K562 (cell line): ENCODE results near the gene TARBP2. TPM values are rescaled to one million over a fixed set of nuclear protein-coding genes. Genes with fewer than 3 reads are reported as not detected.

ENCODE experiments used
- ETV1 ChIP-seq: fragments of 450-650 bp; conservative IDR thresholded peaks from 2 replicates; pipeline ENCODE4 v1.6.1; 2016; ENCODE audit warnings: missing genetic modification characterization, control low read depth, low read depth, missing compliant biosample characterization
- FOXJ3 ChIP-seq: sonication (generic); formaldehyde crosslinking; IDR thresholded peaks from 2 replicates; pipeline ENCODE4 v1.4.0; 2020; ENCODE audit warnings: mild to moderate bottlenecking, missing genetic modification reagents
- GABPA ChIP-seq: fragments of 200-800 bp; sonication (Bioruptor generic); conservative IDR thresholded peaks from 2 replicates; pipeline ENCODE4 v1.6.1; 2016; ENCODE audit warnings: low read depth, missing genetic modification characterization, missing compliant biosample characterization
- MAZ ChIP-seq, 2 experiments: fragments of 450-650 bp in 1 of 2; sonication (generic) in 1 of 2; formaldehyde crosslinking; IDR thresholded peaks in 1 of 2; conservative IDR thresholded peaks in 1 of 2; 2 replicates each; pipeline versions ENCODE4 v1.4.0 to v1.5.0; 2020; ENCODE audit warnings: mild to moderate bottlenecking in 1 of 2, missing genetic modification reagents in 1 of 2
- NR2C1 ChIP-seq, 2 experiments: fragments of 450-650 bp; IDR thresholded peaks; 2 replicates each; pipeline ENCODE4 v1.6.1; 2017; ENCODE audit warnings: mild to moderate bottlenecking in 2 of 2, antibody characterized with exemption in 1 of 2, inconsistent platforms in 1 of 2, missing compliant biosample characterization in 1 of 2, missing genetic modification characterization in 1 of 2
- NR2F6 ChIP-seq: fragments of 450-650 bp; formaldehyde crosslinking; IDR thresholded peaks from 2 replicates; pipeline ENCODE4 v1.4.0; 2020; ENCODE audit warnings: mild to moderate bottlenecking
- RAD51 ChIP-seq: fragments of 450-650 bp; IDR thresholded peaks from 2 replicates; pipeline ENCODE4 v1.7.1; 2016; ENCODE audit warnings: low read depth, mild to moderate bottlenecking, borderline replicate concordance
- RNF2 ChIP-seq: sonication (generic); IDR thresholded peaks from 2 replicates; pipeline ENCODE4 v1.6.1; 2016
- TCF7 ChIP-seq: sonication (generic); IDR thresholded peaks from 2 replicates; pipeline ENCODE4 v1.6.1; 2016; ENCODE audit warnings: antibody characterized with exemption, borderline replicate concordance
- ZBTB7A ChIP-seq: IDR thresholded peaks from 2 replicates; pipeline ENCODE4 v1.6.1; 2011; ENCODE audit warnings: low read depth, mild to moderate bottlenecking, low read length, moderate library complexity, borderline replicate concordance; ENCODE audit not compliant: control insufficient read depth
- ZNF165 ChIP-seq: fragments of 250-450 bp; sonication (Bioruptor Pico); IDR thresholded peaks from 2 replicates; pipeline ENCODE4 v1.4.0; 2020; ENCODE audit warnings: borderline replicate concordance
- ZNF263 ChIP-seq: sonication (generic); formaldehyde crosslinking; IDR thresholded peaks from 2 replicates; pipeline ENCODE4 v1.8.0; 2022; ENCODE audit warnings: mild to moderate bottlenecking, missing genetic modification reagents, borderline replicate concordance
- ZNF444 ChIP-seq: fragments of 250-450 bp; sonication (Bioruptor Pico); IDR thresholded peaks from 2 replicates; pipeline ENCODE4 v1.4.0; 2020; ENCODE audit warnings: mild to moderate bottlenecking, moderate library complexity
- ZNF696 ChIP-seq: fragments of 250-450 bp; sonication (Bioruptor Pico); conservative IDR thresholded peaks from 2 replicates; pipeline ENCODE4 v1.4.0; 2020; ENCODE audit warnings: mild to moderate bottlenecking, moderate library complexity
- ZNF707 ChIP-seq: fragments of 250-450 bp; sonication (Bioruptor Pico); conservative IDR thresholded peaks from 2 replicates; pipeline ENCODE4 v1.8.0; 2022; ENCODE audit warnings: inconsistent platforms, mild to moderate bottlenecking, moderate library complexity
- polyA plus RNA-seq, 8 experiments: library from polyadenylated mRNA; depleted of rRNA in 4 of 8; stranded (reverse) in 5 of 8; unstranded in 3 of 8; fragments of >200 nt; fragmentation: Nextera tagmentation in 2 of 8; fragmentation: Illumina TruSeq in 1 of 8; extraction: Ambion mirVana in 2 of 8; extraction: Trizol in 1 of 8; gene quantifications; 2 replicates each; pipeline versions ENCODE4 v1.2.1 to v1.2.3, GENCODE V29; 2011 to 2014; ENCODE audit warnings: inconsistent platforms in 1 of 8, missing spikeins in 1 of 8
- total RNA-seq, 7 experiments: library from RNA; depleted of rRNA in 6 of 7; stranded (reverse); fragments of >200 nt in 6 of 7; fragmentation: Illumina TruSeq in 2 of 7; extraction: Trizol in 2 of 7; gene quantifications; 2 replicates each; pipeline versions ENCODE4 v1.2.1 to v1.2.3, GENCODE V29; 2011 to 2021; ENCODE audit warnings: low replicate concordance in 1 of 7
- TF ChIP-seq, protein P1 (sequence below): fragments of 450-650 bp; formaldehyde crosslinking; IDR thresholded peaks from 2 replicates; pipeline ENCODE4 v1.4.0; 2020; ENCODE audit warnings: mild to moderate bottlenecking, moderate library complexity
- TF ChIP-seq, protein P2 (sequence below): fragments of 450-650 bp; formaldehyde crosslinking; IDR thresholded peaks from 2 replicates; pipeline ENCODE4 v1.4.0; 2022; ENCODE audit warnings: missing genetic modification characterization
- TF ChIP-seq, protein P3 (sequence below): fragments of 200-800 bp; sonication (Bioruptor generic); IDR thresholded peaks from 2 replicates; pipeline ENCODE4 v1.6.1; 2017; ENCODE audit warnings: missing genetic modification characterization, missing compliant biosample characterization
- TF ChIP-seq, protein P4 (sequence below), 2 experiments: IDR thresholded peaks; 2 replicates each; pipeline ENCODE4 v1.6.1; 2011; ENCODE audit warnings: borderline replicate concordance in 1 of 2, control low read depth in 1 of 2, low read depth in 1 of 2, low read length in 1 of 2, mild to moderate bottlenecking in 1 of 2, mixed read lengths in 1 of 2, moderate library complexity in 1 of 2; ENCODE audit not compliant: insufficient read depth in 1 of 2, insufficient read length in 1 of 2, poor library complexity in 1 of 2, severe bottlenecking in 1 of 2; ENCODE audit errors: extremely low read depth in 1 of 2
- TF ChIP-seq, protein P5 (sequence below): sonication (generic); formaldehyde crosslinking; IDR thresholded peaks from 2 replicates; pipeline ENCODE4 v1.9.0; 2022; ENCODE audit warnings: mild to moderate bottlenecking, missing genetic modification reagents

Gene TARBP2
- total and polyA plus RNA-seq, 9 of the 15 experiments (the other 6 are each of a cell fraction or from before 2014, with no cell fraction given) = 5.6 to 69.0 (median 44.6) TPM

DNA sequence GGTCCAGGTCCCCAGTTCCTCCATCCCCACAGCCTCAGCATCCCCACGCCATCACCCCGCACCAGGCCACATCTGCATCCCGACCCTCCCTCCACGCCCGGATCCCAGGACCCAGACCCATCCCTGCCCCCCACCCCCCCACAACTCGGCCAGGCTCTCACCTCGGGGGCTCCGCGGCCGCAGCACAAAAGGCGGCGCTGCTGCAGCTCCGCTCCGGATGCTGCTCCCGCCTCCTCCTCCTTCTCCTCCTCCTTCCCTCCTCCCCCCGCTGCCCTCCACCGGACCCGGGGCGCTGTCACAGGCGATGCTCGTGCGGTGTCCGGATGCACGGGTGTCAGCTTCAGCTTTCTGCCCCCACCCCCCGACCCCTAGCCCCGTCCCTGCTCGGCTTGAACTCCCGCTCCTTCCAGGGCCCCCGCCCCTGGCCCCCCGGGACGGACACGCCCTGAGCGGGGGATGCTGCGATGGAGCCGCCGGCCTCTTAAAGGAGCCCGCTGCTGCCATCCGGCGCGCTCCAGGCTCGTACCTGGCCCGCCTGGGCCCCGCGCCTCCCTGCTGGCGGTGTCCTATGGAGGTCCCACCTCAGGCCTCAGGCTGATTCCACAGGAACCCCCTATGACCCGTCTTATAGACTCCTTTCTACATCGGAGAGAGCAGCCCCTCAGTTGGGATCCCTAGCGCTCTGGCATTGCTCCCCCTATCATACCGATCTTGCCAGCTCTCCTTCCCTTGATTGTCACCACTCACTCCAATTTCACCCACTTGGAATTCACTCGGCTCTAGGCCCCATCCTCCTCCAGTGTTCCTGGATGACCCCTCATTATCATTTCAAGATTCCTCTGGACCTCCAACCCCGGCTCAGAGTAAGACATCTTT is 1.6 kb upstream of the TARBP2 start, which contains the start of gene MAP3K12 (continued):
- no peak for TF ChIP-seq TCF7
- TF ChIP-seq ZNF165 (CRISPR knock-in tag) = no peak
- TF ChIP-seq RAD51 = no peak
- TF ChIP-seq, protein P1, sequence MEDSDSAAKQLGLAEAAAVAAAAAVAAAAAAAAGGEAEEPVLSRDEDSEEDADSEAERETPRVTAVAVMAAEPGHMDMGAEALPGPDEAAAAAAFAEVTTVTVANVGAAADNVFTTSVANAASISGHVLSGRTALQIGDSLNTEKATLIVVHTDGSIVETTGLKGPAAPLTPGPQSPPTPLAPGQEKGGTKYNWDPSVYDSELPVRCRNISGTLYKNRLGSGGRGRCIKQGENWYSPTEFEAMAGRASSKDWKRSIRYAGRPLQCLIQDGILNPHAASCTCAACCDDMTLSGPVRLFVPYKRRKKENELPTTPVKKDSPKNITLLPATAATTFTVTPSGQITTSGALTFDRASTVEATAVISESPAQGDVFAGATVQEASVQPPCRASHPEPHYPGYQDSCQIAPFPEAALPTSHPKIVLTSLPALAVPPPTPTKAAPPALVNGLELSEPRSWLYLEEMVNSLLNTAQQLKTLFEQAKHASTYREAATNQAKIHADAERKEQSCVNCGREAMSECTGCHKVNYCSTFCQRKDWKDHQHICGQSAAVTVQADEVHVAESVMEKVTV (CRISPR knock-in tag) = no peak
- TF ChIP-seq, protein P2, sequence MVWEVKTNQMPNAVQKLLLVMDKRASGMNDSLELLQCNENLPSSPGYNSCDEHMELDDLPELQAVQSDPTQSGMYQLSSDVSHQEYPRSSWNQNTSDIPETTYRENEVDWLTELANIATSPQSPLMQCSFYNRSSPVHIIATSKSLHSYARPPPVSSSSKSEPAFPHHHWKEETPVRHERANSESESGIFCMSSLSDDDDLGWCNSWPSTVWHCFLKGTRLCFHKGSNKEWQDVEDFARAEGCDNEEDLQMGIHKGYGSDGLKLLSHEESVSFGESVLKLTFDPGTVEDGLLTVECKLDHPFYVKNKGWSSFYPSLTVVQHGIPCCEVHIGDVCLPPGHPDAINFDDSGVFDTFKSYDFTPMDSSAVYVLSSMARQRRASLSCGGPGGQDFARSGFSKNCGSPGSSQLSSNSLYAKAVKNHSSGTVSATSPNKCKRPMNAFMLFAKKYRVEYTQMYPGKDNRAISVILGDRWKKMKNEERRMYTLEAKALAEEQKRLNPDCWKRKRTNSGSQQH (CRISPR knock-in tag) = no peak
- TF ChIP-seq, protein P3, sequence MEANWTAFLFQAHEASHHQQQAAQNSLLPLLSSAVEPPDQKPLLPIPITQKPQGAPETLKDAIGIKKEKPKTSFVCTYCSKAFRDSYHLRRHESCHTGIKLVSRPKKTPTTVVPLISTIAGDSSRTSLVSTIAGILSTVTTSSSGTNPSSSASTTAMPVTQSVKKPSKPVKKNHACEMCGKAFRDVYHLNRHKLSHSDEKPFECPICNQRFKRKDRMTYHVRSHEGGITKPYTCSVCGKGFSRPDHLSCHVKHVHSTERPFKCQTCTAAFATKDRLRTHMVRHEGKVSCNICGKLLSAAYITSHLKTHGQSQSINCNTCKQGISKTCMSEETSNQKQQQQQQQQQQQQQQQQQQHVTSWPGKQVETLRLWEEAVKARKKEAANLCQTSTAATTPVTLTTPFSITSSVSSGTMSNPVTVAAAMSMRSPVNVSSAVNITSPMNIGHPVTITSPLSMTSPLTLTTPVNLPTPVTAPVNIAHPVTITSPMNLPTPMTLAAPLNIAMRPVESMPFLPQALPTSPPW (CRISPR knock-in tag) = peak; percentile 93
- no peak for TF ChIP-seq NR2F6 (CRISPR knock-in tag)
- TF ChIP-seq, protein P4, sequence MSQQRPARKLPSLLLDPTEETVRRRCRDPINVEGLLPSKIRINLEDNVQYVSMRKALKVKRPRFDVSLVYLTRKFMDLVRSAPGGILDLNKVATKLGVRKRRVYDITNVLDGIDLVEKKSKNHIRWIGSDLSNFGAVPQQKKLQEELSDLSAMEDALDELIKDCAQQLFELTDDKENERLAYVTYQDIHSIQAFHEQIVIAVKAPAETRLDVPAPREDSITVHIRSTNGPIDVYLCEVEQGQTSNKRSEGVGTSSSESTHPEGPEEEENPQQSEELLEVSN (IDR thresholded peaks at IDR 0.05; ENCODE audit: borderline replicate concordance in 1 of 2, extremely low read depth in 1 of 2, insufficient read depth in 1 of 2, insufficient read length in 1 of 2, low read depth in 1 of 2, low read length in 1 of 2, poor library complexity in 1 of 2, severe bottlenecking in 1 of 2) = peak in 1 of 2 experiments; percentile 21
- peak; percentile 93 for TF ChIP-seq ZNF263 (CRISPR knock-in tag)
- TF ChIP-seq FOXJ3 (CRISPR knock-in tag) = no peak
- no peak for TF ChIP-seq GABPA (tag)
- peak; percentile 49 for TF ChIP-seq ETV1 (tag)
- TF ChIP-seq ZNF696 (CRISPR knock-in tag) = no peak
- TF ChIP-seq MAZ (CRISPR knock-in tag; conservative IDR thresholded peaks at IDR 0.05 in 1 of 2, IDR thresholded peaks at IDR 0.05 in 1 of 2) = peak in 1 of 2 experiments; percentile 43; a peak in 1 of 4 replicates
- TF ChIP-seq ZBTB7A = peak; percentile 70; the same call in 1 of the 2 replicates
- TF ChIP-seq ZNF444 (CRISPR knock-in tag) = no peak
- TF ChIP-seq, protein P5, sequence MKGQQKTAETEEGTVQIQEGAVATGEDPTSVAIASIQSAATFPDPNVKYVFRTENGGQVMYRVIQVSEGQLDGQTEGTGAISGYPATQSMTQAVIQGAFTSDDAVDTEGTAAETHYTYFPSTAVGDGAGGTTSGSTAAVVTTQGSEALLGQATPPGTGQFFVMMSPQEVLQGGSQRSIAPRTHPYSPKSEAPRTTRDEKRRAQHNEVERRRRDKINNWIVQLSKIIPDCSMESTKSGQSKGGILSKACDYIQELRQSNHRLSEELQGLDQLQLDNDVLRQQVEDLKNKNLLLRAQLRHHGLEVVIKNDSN (CRISPR knock-in tag) = no peak; the same call in 1 of the 2 replicates
- no peak for TF ChIP-seq ZNF707
- no peak for TF ChIP-seq NR2C1 (IDR thresholded peaks at IDR 0.05)
- no peak for TF ChIP-seq NR2C1 (tag; IDR thresholded peaks at IDR 0.05)
- TF ChIP-seq RNF2 = no peak
